ENCODE measurements around the gene TMEM255B.
A peak's percentile ranks its signal among the peaks of the same experiment; 100 is the strongest.

Gene TMEM255B

GRCh38 chr13:113854238-113855011 is 95.4 kb downstream of the TMEM255B start:
- Histone ChIP-seq H3K9me3 (no peaks in the 10 kb centered on the region), H3K27ac (peak overlapping the region; percentile 29; the same call in 1 of the 2 replicates), H3K9ac (peak overlapping the region; percentile 51; the same call in 1 of the 2 replicates), H4K20me1 (peaks cover 77% of the 10 kb centered on the region), H3K36me3 (no peaks in the 10 kb centered on the region), H3K4me1 (peaks cover 48% of the 10 kb centered on the region), H3K4me2 (peak overlapping the region; percentile 88), H3K4me3 (peak overlapping the region; percentile 31; the same call in 1 of the 2 replicates), H3K27me3 (peaks cover 22% of the 10 kb centered on the region)
- TF ChIP-seq Cebpa-rat (IDR thresholded peaks at IDR 0.05): no peak

- Histone ChIP-seq H4K20me1 (peaks cover 79% of the 10 kb centered on the region), H3K27me3 (peaks cover 22% of the 10 kb centered on the region), H3K4me3 (peak overlapping the region; percentile 31; the same call in 1 of the 2 replicates), H3K9me3 (no peaks in the 10 kb centered on the region), H3K27ac (no peak overlapping the region), H3K4me1 (peaks cover 49% of the 10 kb centered on the region), H3K4me2 (peak overlapping the region; percentile 88), H3K9ac (no peak overlapping the region), H3K36me3 (no peaks in the 10 kb centered on the region)
- TF ChIP-seq Cebpa-rat (IDR thresholded peaks at IDR 0.05): no peak
Observed at GRCh38 chr13:113855012-113855921, 96.2 kb downstream of the TMEM255B start.

- no peaks in the 10 kb centered on the region for H3K36me3 ChIP-seq
- H3K4me2 ChIP-seq: peak overlapping the region; percentile 88
- H3K9me3 ChIP-seq: no peaks in the 10 kb centered on the region
- no peak overlapping the region for H3K9ac ChIP-seq
- peaks cover 56% of the 10 kb centered on the region for H3K4me1 ChIP-seq
- no peak overlapping the region for H3K4me3 ChIP-seq
- peaks cover 26% of the 10 kb centered on the region for H3K27me3 ChIP-seq
- H4K20me1 ChIP-seq: peaks cover 83% of the 10 kb centered on the region
- TF ChIP-seq Cebpa-rat (IDR thresholded peaks at IDR 0.05): no peak
- no peak overlapping the region for H3K27ac ChIP-seq
Observed at GRCh38 chr13:113855931-113856715, 97.1 kb downstream of the TMEM255B start.

GRCh38 chr13:113856716-113857065 is 97.7 kb downstream of the TMEM255B start:
- Histone ChIP-seq H3K4me1 (peaks cover 56% of the 10 kb centered on the region), H3K9me3 (no peaks in the 10 kb centered on the region), H3K27ac (no peak overlapping the region), H3K4me2 (no peak overlapping the region), H3K27me3 (peaks cover 32% of the 10 kb centered on the region), H3K9ac (no peak overlapping the region), H3K4me3 (no peak overlapping the region), H3K36me3 (no peaks in the 10 kb centered on the region), H4K20me1 (peaks cover 85% of the 10 kb centered on the region)
- TF ChIP-seq Cebpa-rat (IDR thresholded peaks at IDR 0.05): no peak

GRCh38 chr13:113857531-113858195 is 98.6 kb downstream of the TMEM255B start:
- no peak overlapping the region for H3K9ac ChIP-seq
- no peak overlapping the region for H3K4me2 ChIP-seq
- peaks cover 42% of the 10 kb centered on the region for H3K27me3 ChIP-seq
- peaks cover 54% of the 10 kb centered on the region for H3K4me1 ChIP-seq
- H3K27ac ChIP-seq: no peak overlapping the region
- H3K4me3 ChIP-seq: no peak overlapping the region
- H3K36me3 ChIP-seq: no peaks in the 10 kb centered on the region
- H3K9me3 ChIP-seq: no peaks in the 10 kb centered on the region
- no peak for TF ChIP-seq Cebpa-rat (IDR thresholded peaks at IDR 0.05)
- peaks cover 85% of the 10 kb centered on the region for H4K20me1 ChIP-seq

- no peak overlapping the region for H3K9ac ChIP-seq
Observed at GRCh38 chr13:113859311-113860050, 100.5 kb downstream of the TMEM255B start.

GRCh38 chr13:113860051-113860664 is 101.1 kb downstream of the TMEM255B start:
- no peak overlapping the region for H3K27ac ChIP-seq
- H3K4me1 ChIP-seq: peaks cover 41% of the 10 kb centered on the region
- H4K20me1 ChIP-seq: peaks cover 84% of the 10 kb centered on the region
- no peak overlapping the region for H3K9ac ChIP-seq
- H3K27me3 ChIP-seq: peaks cover 67% of the 10 kb centered on the region
- H3K4me2 ChIP-seq: no peak overlapping the region
- TF ChIP-seq Cebpa-rat (IDR thresholded peaks at IDR 0.05): no peak
- H3K9me3 ChIP-seq: peaks cover 7% of the 10 kb centered on the region; the same call in 1 of the 2 replicates
- H3K4me3 ChIP-seq: no peak overlapping the region
- no peaks in the 10 kb centered on the region for H3K36me3 ChIP-seq

More at GRCh38 chr13:113859311-113860050, 100.5 kb downstream of the TMEM255B start:
- TF ChIP-seq Cebpa-rat (IDR thresholded peaks at IDR 0.05): no peak
- Histone ChIP-seq H3K9me3 (no peaks in the 10 kb centered on the region), H3K4me3 (no peak overlapping the region), H3K27ac (no peak overlapping the region), H3K4me2 (no peak overlapping the region), H3K27me3 (peaks cover 60% of the 10 kb centered on the region), H3K36me3 (no peaks in the 10 kb centered on the region), H3K4me1 (peaks cover 46% of the 10 kb centered on the region), H4K20me1 (peaks cover 84% of the 10 kb centered on the region)

Data from BLaER1 (cell line).